Loucy (cell line): ENCODE data around the gene SPATA25.

Experiments
- CTCF ChIP-seq: fragments of 200-600 bp; sonication (generic); conservative IDR thresholded peaks from 2 replicates; pipeline ENCODE4 v1.5.1; 2014; ENCODE audit warnings: mild to moderate bottlenecking, antibody characterized with exemption, low read length
- EZH2phosphoT487 ChIP-seq: fragments of 200-600 bp; IDR thresholded peaks from 2 replicates; pipeline ENCODE4 v1.6.1; 2018; ENCODE audit warnings: antibody characterized with exemption, mild to moderate bottlenecking, moderate library complexity, borderline replicate concordance

- TF ChIP-seq CTCF (no peak), EZH2phosphoT487 (no peak)
These were observed 35.9 kb downstream of the SPATA25 start for GRCh38 chr20:45851501-45851900.
